GM12872 (cell line): Measurements from ENCODE around the gene BRWD1.

ENCODE experiments used
- CTCF ChIP-seq: IDR thresholded peaks from 3 replicates; pipeline ENCODE4 v1.5.1; 2011; ENCODE audit warnings: low read depth, mild to moderate bottlenecking, low read length, moderate library complexity; ENCODE audit not compliant: insufficient read depth

Gene BRWD1

GRCh38 chr21:39159342-39160063 is 153.9 kb downstream of the BRWD1 start:
- TF ChIP-seq CTCF: no peak

GRCh38 chr21:39156024-39156423 is 157.4 kb downstream of the BRWD1 start:
- no peak for TF ChIP-seq CTCF

- no peak for TF ChIP-seq CTCF
Measured at GRCh38 chr21:39155578-39155977, 157.9 kb downstream of the BRWD1 start.

- TF ChIP-seq CTCF: no peak
Measured at GRCh38 chr21:39153842-39154241, 159.6 kb downstream of the BRWD1 start.

- TF ChIP-seq CTCF: peak; percentile 58
Measured at GRCh38 chr21:39153373-39153772, 160.1 kb downstream of the BRWD1 start.

GRCh38 chr21:39152271-39152670 is 161.2 kb downstream of the BRWD1 start:
- no peak for TF ChIP-seq CTCF

GRCh38 chr21:39150877-39151276 is 162.6 kb downstream of the BRWD1 start:
- no peak for TF ChIP-seq CTCF

- TF ChIP-seq CTCF: no peak
Measured at GRCh38 chr21:39150316-39150715, 163.1 kb downstream of the BRWD1 start.
